ENCODE data around the gene SPDYE4. TPM values are rescaled to one million over a fixed set of nuclear protein-coding genes. Genes with fewer than 3 reads are reported as not detected.
"Not testable (repeated sequence)": the region's sequence is repeated elsewhere in the genome, so short reads cannot be mapped to it uniquely, and the experiment has no call there.

SPDYE4 gene, protein sequence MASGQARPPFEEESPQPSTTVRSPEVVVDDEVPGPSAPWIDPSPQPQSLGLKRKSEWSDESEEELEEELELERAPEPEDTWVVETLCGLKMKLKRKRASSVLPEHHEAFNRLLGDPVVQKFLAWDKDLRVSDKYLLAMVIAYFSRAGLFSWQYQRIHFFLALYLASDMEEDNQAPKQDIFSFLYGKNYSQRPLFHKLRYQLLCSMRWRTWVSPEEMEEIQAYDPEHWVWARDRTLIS
- not detected for total RNA-seq

DNA sequence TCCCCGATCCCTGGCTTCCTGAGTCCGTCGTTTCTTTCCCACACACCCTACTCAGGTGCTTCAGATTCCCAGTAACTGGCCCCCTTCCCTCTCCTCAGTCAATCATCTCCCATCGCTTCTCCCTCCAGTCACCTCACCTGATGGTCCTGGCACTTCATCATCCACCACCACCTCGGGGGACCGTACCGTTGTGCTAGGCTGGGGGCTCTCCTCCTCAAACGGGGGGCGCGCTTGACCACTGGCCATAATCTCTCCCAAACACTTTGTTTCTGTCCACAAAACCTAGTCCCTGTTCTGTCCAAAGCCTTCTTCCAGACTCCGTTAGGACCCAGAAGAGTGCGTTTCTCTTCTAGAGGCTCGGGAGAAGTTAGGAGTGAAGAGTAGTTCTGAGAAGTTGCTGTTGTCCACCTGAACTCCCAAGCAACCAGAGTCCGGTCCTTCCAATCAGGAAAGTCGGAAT is at the start of gene SPDYE4:
SPDYE4 (minus strand) TSS at position 410 of the 460 bp plus-strand sequence; CDS start at position 246, 164 bp downstream.
- no peak for ATAC-seq
- WGBS, 2 donors (ENCODE audit: low coverage in 1 of 2): 72 to 95% methylated on average over 4 of the region's 15 CpGs
- H3K36me3 ChIP-seq: no peaks in the 10 kb centered on the region

DNA sequence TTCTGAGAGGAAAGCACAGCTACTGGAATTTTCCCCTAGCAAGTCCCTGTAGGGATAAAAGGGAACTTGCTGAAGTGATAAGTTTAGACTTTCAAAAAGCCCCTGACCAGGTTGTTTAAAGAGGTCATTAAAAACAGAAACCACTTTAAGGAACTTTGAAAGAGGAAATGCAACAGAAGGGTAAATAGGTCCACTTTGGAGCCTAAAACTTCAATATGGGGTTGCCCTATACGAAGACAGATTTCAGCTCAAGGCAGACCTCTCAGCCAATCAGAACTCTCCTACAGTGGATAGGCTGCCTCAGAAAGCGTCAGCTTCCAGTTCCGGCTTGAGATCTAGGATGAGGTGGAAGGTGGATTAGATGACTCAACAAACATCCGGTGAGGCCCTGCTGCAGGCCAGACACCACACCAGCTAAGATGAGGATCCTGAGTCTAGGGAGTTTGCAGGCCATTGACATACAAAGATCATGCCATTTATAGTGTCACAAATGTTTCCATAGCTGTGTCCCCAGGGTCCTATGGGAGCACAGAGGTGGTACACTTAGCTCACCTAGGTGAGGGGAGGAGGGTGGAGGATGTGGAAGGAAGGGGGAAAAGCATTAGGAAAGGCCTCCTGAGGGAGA is 48.7 kb upstream of the SPDYE4 start:
- H3K4me1 ChIP-seq: no peaks in the 10 kb centered on the region
- no peak overlapping the region for H3K27ac ChIP-seq
- no peak for ATAC-seq
- H3K4me3 ChIP-seq: no peak overlapping the region
- no peaks in the 10 kb centered on the region for H3K36me3 ChIP-seq
- peaks cover 0 to 46% (median 0%) of the 10 kb centered on the region in 3 donors for H3K9me3 ChIP-seq
- 43 to 75% methylated on average over 3 to 4 of the region's 4 CpGs for WGBS, 2 donors (ENCODE audit: low coverage in 1 of 2)
- peaks cover 21% of the 10 kb centered on the region for H3K27me3 ChIP-seq
- no peak for TF ChIP-seq POLR2A (IDR thresholded peaks at IDR 0.05)

More for the DNA sequence above, at the start of gene SPDYE4:
- H3K4me3 ChIP-seq: no peak within 1 kb of the TSS
- no peaks in the 10 kb centered on the region for H3K9me3 ChIP-seq
- H3K27me3 ChIP-seq: peaks cover 25% of the 10 kb centered on the region
- TF ChIP-seq, protein P1, sequence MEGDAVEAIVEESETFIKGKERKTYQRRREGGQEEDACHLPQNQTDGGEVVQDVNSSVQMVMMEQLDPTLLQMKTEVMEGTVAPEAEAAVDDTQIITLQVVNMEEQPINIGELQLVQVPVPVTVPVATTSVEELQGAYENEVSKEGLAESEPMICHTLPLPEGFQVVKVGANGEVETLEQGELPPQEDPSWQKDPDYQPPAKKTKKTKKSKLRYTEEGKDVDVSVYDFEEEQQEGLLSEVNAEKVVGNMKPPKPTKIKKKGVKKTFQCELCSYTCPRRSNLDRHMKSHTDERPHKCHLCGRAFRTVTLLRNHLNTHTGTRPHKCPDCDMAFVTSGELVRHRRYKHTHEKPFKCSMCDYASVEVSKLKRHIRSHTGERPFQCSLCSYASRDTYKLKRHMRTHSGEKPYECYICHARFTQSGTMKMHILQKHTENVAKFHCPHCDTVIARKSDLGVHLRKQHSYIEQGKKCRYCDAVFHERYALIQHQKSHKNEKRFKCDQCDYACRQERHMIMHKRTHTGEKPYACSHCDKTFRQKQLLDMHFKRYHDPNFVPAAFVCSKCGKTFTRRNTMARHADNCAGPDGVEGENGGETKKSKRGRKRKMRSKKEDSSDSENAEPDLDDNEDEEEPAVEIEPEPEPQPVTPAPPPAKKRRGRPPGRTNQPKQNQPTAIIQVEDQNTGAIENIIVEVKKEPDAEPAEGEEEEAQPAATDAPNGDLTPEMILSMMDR (IDR thresholded peaks at IDR 0.05): no peak
- TF ChIP-seq EP300 (IDR thresholded peaks at IDR 0.05) (no peak), POLR2AphosphoS5 (IDR thresholded peaks at IDR 0.05) (no peak), POLR2A (IDR thresholded peaks at IDR 0.05) (no peak)
- H3K4me1 ChIP-seq: no peaks in the 10 kb centered on the region
- no peak within 1 kb of the TSS for H3K27ac ChIP-seq

DNA sequence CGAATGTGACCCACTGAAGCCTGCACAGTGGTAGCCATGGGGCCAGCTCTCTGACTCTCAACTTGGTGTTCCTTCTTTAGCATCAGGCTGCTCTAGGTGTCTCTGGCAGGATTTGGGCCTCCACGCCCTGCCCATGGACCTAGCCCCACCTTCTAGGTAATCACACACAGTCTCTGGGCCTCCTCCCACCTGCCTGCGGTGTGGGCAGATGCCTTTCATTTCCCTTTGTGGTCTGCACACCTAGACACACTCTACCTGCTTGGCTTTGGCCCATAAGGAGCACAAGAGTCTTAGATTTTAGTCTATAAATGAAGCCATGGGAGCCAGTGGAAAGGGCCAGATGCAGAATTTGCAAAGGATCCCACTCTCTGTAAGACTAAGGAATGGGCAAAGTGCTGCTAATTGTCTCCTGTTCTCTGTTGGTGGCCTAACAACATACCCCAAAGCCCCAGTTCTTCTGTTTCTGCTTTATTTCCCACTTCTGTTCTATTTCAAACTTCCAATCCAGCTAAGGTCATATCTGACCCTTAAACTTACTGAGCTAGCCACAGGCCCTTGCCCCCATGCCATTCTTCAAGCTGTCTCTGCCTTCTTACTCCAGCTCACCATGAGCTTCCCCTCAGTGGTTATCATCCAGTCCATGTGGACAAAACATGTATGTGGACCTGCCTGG is 48.0 kb upstream of the SPDYE4 start:
- Histone ChIP-seq H3K27ac (no peak overlapping the region), H3K4me3 (no peak overlapping the region), H3K36me3 (no peaks in the 10 kb centered on the region), H3K4me1 (no peaks in the 10 kb centered on the region), H3K9me3 (peaks cover 0 to 40% (median 0%) of the 10 kb centered on the region in 3 donors), H3K27me3 (peaks cover 17% of the 10 kb centered on the region)
- no peak for ATAC-seq
- TF ChIP-seq EP300 (IDR thresholded peaks at IDR 0.05) (no peak), POLR2A (IDR thresholded peaks at IDR 0.05) (no peak), POLR2AphosphoS5 (IDR thresholded peaks at IDR 0.05) (no peak)
- TF ChIP-seq, protein P1 (IDR thresholded peaks at IDR 0.05): no peak
- WGBS, 2 donors (ENCODE audit: low coverage in 1 of 2): no CpG with 5 or more reads among the region's 3 CpGs

DNA sequence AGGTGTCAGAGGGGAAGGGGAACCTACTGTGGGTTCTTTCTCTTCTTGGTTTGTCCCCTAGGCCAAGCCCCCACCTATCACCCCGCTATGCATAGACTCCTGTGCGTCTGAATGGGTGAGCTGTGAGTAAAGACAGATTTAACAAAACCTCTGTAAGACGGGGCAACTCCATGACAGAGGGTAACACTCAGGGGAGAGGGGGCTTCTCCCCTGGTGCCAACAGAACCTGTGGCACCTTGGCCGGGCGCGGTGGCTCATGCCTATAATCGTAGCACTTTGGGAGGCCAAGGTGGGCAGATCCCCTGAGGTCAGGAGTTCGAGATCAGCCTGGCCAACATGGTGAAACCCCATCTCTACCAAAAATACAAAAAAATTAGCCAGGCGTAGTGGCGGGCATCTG is 47.0 kb upstream of the SPDYE4 start:
- H3K27me3 ChIP-seq: peaks cover 17% of the 10 kb centered on the region
- ATAC-seq, H3K27ac ChIP-seq, H3K4me1 ChIP-seq, H3K36me3 ChIP-seq, H3K4me3 ChIP-seq: not testable (repeated sequence)
- 92% methylated on average over 4 of the region's 10 CpGs; no CpG with 5 or more reads in 1 of the 2 donors for WGBS, 2 donors (ENCODE audit: low coverage in 1 of 2)
- H3K9me3 ChIP-seq: peaks cover 0 to 30% (median 0%) of the 10 kb centered on the region in 3 donors

DNA sequence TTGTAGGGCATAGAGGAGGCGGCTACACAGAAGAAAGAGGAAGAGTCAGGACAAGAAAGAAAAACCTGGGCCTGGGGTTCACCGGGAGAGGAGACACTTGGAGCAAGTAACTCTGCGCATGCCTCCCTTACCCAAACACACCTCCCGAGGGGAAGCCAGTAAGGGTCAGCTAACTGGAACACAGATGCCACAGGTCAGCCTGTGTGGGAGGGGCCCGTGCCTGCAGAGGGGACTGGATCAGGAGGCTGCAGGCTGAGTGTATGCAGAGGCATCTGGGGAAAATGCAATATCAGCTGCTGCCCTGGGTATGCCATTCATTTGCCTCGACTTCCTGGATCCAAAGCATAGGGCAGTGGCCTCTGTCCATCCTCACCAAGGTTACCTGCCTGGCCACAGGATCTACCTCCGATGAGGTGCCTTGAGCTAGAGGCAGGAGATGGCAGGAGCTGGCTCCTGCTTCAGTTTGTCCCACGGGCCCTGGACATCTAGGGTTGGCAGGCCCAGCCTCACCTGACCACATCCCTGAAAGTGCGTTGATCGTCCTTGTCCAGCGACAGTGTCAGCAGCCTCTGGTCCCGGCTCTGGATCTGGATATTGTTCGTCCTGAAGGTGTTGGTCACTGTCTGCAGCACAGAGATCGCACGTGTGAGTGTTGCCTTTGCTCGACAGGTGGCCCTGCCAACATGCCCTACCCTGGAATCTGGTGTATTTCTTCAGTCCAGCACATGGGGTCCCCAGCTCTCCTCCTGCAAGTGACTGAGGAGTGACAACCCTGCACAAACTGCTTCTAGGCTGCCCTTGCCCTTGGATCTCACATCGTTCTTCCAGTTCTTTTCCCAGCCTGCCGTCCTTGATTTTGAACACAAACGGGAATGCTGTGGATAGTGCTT is 45.4 kb upstream of the SPDYE4 start:
- Histone ChIP-seq H3K9me3 (peaks cover 0 to 14% (median 0%) of the 10 kb centered on the region in 3 donors), H3K36me3 (no peaks in the 10 kb centered on the region), H3K4me3 (no peak overlapping the region), H3K4me1 (peaks cover 0 to 6% (median 0%) of the 10 kb centered on the region in 3 donors), H3K27ac (no peak overlapping the region), H3K27me3 (peaks cover 29% of the 10 kb centered on the region)
- TF ChIP-seq EP300 (IDR thresholded peaks at IDR 0.05): no peak
- no peak for TF ChIP-seq POLR2AphosphoS5 (IDR thresholded peaks at IDR 0.05)
- TF ChIP-seq, protein P1 (IDR thresholded peaks at IDR 0.05): no peak
- no peak for TF ChIP-seq POLR2A (IDR thresholded peaks at IDR 0.05)
- no peak for ATAC-seq
- 75 to 82% methylated on average over 7 to 9 of the region's 19 CpGs for WGBS, 2 donors (ENCODE audit: low coverage in 1 of 2)
